DND-41 (cell line): ENCODE data around the gene SLC39A11.

ENCODE experiments used
- ATAC-seq: fragments of 200-7000 bp; cut with Tn5 transposase; 3 replicates; pipeline ENCODE4 v1.9.1; 2021; ENCODE audit warnings: low read depth; ENCODE audit not compliant: insufficient read depth
- DNase-seq: peaks from one replicate; pipeline ENCODE4 v3.0.0-alpha.2; 2020
- H2AFZ ChIP-seq: 2 replicates; pipeline ENCODE4 v1.6.0; 2012; ENCODE audit warnings: low read depth, low read length
- H3K27ac ChIP-seq: 2 replicates; pipeline ENCODE4 v1.5.1; 2012; ENCODE audit warnings: low read length, inconsistent platforms
- H3K27me3 ChIP-seq: fragments of 200-600 bp; sonication (generic); 2 replicates; pipeline ENCODE4 v1.6.0; 2012; ENCODE audit warnings: low read length, mild to moderate bottlenecking, inconsistent platforms; ENCODE audit not compliant: insufficient read depth, poor library complexity
- H3K36me3 ChIP-seq: 2 replicates; pipeline ENCODE4 v1.5.1; 2012; ENCODE audit warnings: low read length, inconsistent platforms; ENCODE audit not compliant: insufficient read depth
- H3K4me1 ChIP-seq: 2 replicates; pipeline ENCODE4 v1.5.1; 2012; ENCODE audit warnings: mild to moderate bottlenecking, low read length; ENCODE audit not compliant: insufficient read depth
- H3K4me2 ChIP-seq: 2 replicates; pipeline ENCODE4 v1.6.0; 2012; ENCODE audit warnings: mild to moderate bottlenecking, moderate library complexity, low read length, inconsistent platforms; ENCODE audit not compliant: insufficient read depth
- H3K4me3 ChIP-seq, 2 experiments: fragments of 200-600 bp in 1 of 2; shearing (Covaris generic) in 1 of 2; 2 replicates each; pipeline ENCODE4 v1.5.1; 2012 to 2016; ENCODE audit warnings: inconsistent platforms in 2 of 2, low read length in 2 of 2, mild to moderate bottlenecking in 2 of 2, low read depth in 1 of 2, moderate library complexity in 1 of 2
- H3K79me2 ChIP-seq: 2 replicates; pipeline ENCODE4 v1.6.0; 2012; ENCODE audit warnings: low read length, inconsistent platforms; ENCODE audit not compliant: insufficient read depth
- H3K9ac ChIP-seq: 2 replicates; pipeline ENCODE4 v1.6.0; 2012; ENCODE audit warnings: low read depth, mild to moderate bottlenecking, inconsistent platforms, low read length, moderate library complexity
- H3K9me3 ChIP-seq: 2 replicates; pipeline ENCODE4 v1.5.1; 2012; ENCODE audit warnings: low read length, moderate library complexity, mild to moderate bottlenecking, inconsistent platforms; ENCODE audit not compliant: insufficient read depth, severe bottlenecking
- H4K20me1 ChIP-seq: 2 replicates; pipeline ENCODE4 v1.6.0; 2012; ENCODE audit warnings: low read length; ENCODE audit not compliant: insufficient read depth
- CTCF ChIP-seq: IDR thresholded peaks from 2 replicates; pipeline ENCODE4 v1.5.1; 2012; ENCODE audit warnings: borderline replicate concordance, low read length, moderate library complexity, mild to moderate bottlenecking; ENCODE audit not compliant: poor library complexity, severe bottlenecking; ENCODE audit errors: extremely low read depth
- EZH2 ChIP-seq: IDR thresholded peaks from 3 replicates; pipeline ENCODE4 v1.6.1; 2012; ENCODE audit warnings: borderline replicate concordance, low read depth, mild to moderate bottlenecking, moderate library complexity, low read length, inconsistent platforms; ENCODE audit not compliant: severe bottlenecking

The SLC39A11 gene

GRCh38 chr17:73045724-73046123 lies 46.8 kb downstream of the SLC39A11 start:
- no peak overlapping the region for H2AFZ ChIP-seq
- TF ChIP-seq CTCF (no peak), EZH2 (no peak)

GRCh38 chr17:73043686-73044581 lies 48.6 kb downstream of the SLC39A11 start:
- TF ChIP-seq EZH2 (no peak), CTCF (no peak)
- H3K27ac ChIP-seq = no peak overlapping the region
- H3K4me1 ChIP-seq = no peaks in the 10 kb centered on the region
- H3K9ac ChIP-seq = no peak overlapping the region
- no peaks in the 10 kb centered on the region for H3K27me3 ChIP-seq
- no peaks in the 10 kb centered on the region for H4K20me1 ChIP-seq
- no peaks in the 10 kb centered on the region for H3K36me3 ChIP-seq
- DNase-seq (no peak), ATAC-seq (no peak)
- no peak overlapping the region for H3K4me2 ChIP-seq
- no peaks in the 10 kb centered on the region for H3K79me2 ChIP-seq
- H3K4me3 ChIP-seq = no peak overlapping the region
- H2AFZ ChIP-seq = no peak overlapping the region
- H3K9me3 ChIP-seq = peaks cover 5% of the 10 kb centered on the region

More at GRCh38 chr17:73045724-73046123, 46.8 kb downstream of the SLC39A11 start:
- no peak for DNase-seq
- Histone ChIP-seq H3K79me2 (no peaks in the 10 kb centered on the region), H3K36me3 (no peaks in the 10 kb centered on the region), H3K9ac (no peak overlapping the region), H4K20me1 (no peaks in the 10 kb centered on the region), H3K27ac (no peak overlapping the region), H3K27me3 (no peaks in the 10 kb centered on the region), H3K4me2 (no peak overlapping the region), H3K4me3 (no peak overlapping the region), H3K4me1 (no peaks in the 10 kb centered on the region), H3K9me3 (peaks cover under 1% of the 10 kb centered on the region)
- ATAC-seq = no peak

- Histone ChIP-seq H3K9ac (no peak overlapping the region), H3K79me2 (no peaks in the 10 kb centered on the region), H3K4me1 (no peaks in the 10 kb centered on the region), H3K36me3 (no peaks in the 10 kb centered on the region), H3K4me2 (no peak overlapping the region), H3K9me3 (peaks cover 5% of the 10 kb centered on the region), H3K27ac (no peak overlapping the region), H3K27me3 (no peaks in the 10 kb centered on the region), H4K20me1 (no peaks in the 10 kb centered on the region), H2AFZ (no peak overlapping the region), H3K4me3 (no peak overlapping the region)
- no peak for TF ChIP-seq EZH2
- TF ChIP-seq CTCF = no peak
- ATAC-seq (no peak), DNase-seq (no peak)
Measured at GRCh38 chr17:73042809-73043685, 49.4 kb downstream of the SLC39A11 start.
